ENCODE measurements around the gene DCXR. TPM values are rescaled to one million over a fixed set of nuclear protein-coding genes. Genes with fewer than 3 reads are reported as not detected.

DCXR gene
- total RNA-seq, 1 experiment from 2014 or later: 87.8 TPM

- BruUV-seq (replicated peaks): no TSS peak
- H3K27ac Mint-ChIP-seq (ENCODE audit: unreplicated experiment): no peak overlapping the region
- H3K27me3 Mint-ChIP-seq (ENCODE audit: unreplicated experiment): no peaks in the 10 kb centered on the region
- CTCF ChIA-PET: no interaction called here
- H3K4me1 Mint-ChIP-seq (ENCODE audit: low read depth, unreplicated experiment): peaks cover 6% of the 10 kb centered on the region
- TF ChIP-seq, protein P1, sequence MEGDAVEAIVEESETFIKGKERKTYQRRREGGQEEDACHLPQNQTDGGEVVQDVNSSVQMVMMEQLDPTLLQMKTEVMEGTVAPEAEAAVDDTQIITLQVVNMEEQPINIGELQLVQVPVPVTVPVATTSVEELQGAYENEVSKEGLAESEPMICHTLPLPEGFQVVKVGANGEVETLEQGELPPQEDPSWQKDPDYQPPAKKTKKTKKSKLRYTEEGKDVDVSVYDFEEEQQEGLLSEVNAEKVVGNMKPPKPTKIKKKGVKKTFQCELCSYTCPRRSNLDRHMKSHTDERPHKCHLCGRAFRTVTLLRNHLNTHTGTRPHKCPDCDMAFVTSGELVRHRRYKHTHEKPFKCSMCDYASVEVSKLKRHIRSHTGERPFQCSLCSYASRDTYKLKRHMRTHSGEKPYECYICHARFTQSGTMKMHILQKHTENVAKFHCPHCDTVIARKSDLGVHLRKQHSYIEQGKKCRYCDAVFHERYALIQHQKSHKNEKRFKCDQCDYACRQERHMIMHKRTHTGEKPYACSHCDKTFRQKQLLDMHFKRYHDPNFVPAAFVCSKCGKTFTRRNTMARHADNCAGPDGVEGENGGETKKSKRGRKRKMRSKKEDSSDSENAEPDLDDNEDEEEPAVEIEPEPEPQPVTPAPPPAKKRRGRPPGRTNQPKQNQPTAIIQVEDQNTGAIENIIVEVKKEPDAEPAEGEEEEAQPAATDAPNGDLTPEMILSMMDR (IDR thresholded peaks at IDR 0.05; ENCODE audit: unreplicated experiment): no peak
- H3K4me3 Mint-ChIP-seq (ENCODE audit: low read depth, unreplicated experiment): no peak overlapping the region
- DNase-seq: no peak
- peaks cover 20% of the 10 kb centered on the region for H3K36me3 Mint-ChIP-seq (ENCODE audit: insufficient read depth, unreplicated experiment)
- intact Hi-C loops (cut with micrococcal nuclease; ENCODE audit: unreplicated experiment): no loop called here
- no peaks in the 10 kb centered on the region for H3K9me3 Mint-ChIP-seq (ENCODE audit: low read depth, unreplicated experiment)
Measured at GRCh38 chr17:81996232-81996756, 41.2 kb downstream of the DCXR start.

DNA sequence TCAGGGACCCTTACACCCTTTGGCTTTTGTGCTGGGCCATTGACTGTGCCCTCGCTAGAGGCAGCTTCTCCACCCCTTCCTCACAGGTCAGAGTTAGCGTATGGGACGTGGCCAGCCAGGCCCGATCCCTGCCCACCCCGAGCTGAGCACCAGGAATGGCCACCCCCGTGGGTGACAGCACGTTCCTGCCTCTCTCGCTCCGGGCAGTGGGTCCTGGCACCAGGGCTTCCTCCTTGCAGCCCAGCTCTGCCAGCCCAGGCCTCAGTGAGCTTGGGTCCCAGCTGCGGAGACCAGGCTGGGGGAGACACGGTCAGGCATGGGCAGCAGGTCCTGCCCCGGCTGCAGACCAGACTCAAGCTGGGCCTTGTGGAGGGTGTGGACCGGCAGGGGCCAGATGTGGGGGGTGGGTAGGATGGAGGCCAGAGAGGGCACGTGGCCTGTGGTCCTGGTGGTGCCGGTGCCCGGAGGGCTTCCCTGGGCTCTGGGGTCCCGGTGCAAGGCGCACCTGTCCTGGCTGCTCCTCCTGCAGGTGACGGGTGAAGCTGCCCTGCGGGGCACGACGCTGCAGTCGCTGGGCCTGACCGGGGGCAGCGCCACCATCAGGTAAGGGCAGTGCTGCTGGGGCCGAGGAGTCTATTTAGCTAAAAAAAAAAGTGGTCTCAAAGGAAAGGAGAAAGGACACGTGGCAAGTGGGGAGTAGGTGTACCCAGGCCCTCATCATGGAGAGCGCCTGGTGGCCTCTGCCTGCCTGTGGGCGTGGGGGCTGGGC is 41.9 kb downstream of the DCXR start:
- intact Hi-C loops (cut with micrococcal nuclease; ENCODE audit: unreplicated experiment): no loop called here
- Mint-ChIP-seq H3K27ac (ENCODE audit: unreplicated experiment) (no peak overlapping the region), H3K4me3 (ENCODE audit: low read depth, unreplicated experiment) (no peak overlapping the region), H3K36me3 (ENCODE audit: insufficient read depth, unreplicated experiment) (peaks cover 20% of the 10 kb centered on the region), H3K9me3 (ENCODE audit: low read depth, unreplicated experiment) (no peaks in the 10 kb centered on the region), H3K4me1 (ENCODE audit: low read depth, unreplicated experiment) (peaks cover 12% of the 10 kb centered on the region), H3K27me3 (ENCODE audit: unreplicated experiment) (no peaks in the 10 kb centered on the region)
- TF ChIP-seq, protein P1 (IDR thresholded peaks at IDR 0.05; ENCODE audit: unreplicated experiment): no peak
- no TSS peak for BruUV-seq (replicated peaks)
- CTCF ChIA-PET: interaction anchor here (1.1 kb wide), 1 partner anchor 8 kb away, joined by 3 read pairs; no protein-coding TSS in a partner anchor
- DNase-seq: no peak

DNA sequence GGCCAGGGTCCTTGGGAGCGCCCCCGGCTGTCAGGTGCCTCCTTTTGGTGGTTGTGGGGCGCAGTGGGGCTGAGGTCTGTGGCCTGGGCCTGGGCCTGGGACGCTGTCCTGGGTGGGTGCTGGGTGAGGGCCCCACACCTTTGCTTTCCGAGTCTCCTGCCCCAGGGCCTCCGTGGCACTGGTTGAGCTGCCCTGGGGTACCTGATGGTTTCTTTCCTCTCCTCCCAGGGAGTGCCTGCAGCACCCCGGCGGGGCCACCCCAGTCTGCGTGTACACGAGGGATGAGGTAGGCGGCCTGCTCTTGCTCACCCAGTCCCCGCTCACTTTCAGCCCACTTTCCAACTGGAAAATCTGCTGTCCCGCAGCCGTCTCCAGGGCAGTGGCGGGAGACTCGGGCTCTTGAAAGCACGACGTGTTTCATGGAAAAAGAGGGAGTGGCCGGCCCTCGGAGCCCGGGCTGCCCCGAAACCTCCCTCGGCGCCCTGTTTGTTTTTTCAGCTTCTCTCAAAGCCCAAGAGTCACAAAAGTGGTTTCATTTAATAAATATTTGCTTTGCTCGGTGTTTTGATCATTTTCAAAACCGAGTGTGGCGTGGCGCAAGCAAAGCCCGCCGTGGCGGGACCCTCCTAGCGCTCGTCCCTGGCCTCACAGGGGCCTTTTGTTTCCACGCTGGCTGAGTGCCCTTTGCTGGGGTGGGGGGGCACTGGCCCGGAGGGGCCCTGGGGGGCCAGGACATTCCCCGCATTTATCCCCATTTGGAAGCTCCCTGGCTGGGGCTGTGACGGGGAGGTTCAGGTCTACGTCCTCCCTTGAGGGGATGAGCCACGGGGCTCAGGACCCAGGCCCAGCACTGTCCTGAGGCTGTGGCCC is 42.7 kb downstream of the DCXR start:
- CTCF ChIA-PET: interaction anchor here (1.1 kb wide), 1 partner anchor 9 kb away, joined by 3 read pairs; no protein-coding TSS in a partner anchor
- peaks cover 17% of the 10 kb centered on the region for H3K36me3 Mint-ChIP-seq (ENCODE audit: insufficient read depth, unreplicated experiment)

More for the DNA sequence above, 42.7 kb downstream of the DCXR start:
- DNase-seq: no peak
- TF ChIP-seq, protein P1 (IDR thresholded peaks at IDR 0.05; ENCODE audit: unreplicated experiment): no peak
- H3K9me3 Mint-ChIP-seq (ENCODE audit: low read depth, unreplicated experiment): no peaks in the 10 kb centered on the region
- no peak overlapping the region for H3K27ac Mint-ChIP-seq (ENCODE audit: unreplicated experiment)
- intact Hi-C loops (cut with micrococcal nuclease; ENCODE audit: unreplicated experiment): no loop called here
- no peak overlapping the region for H3K4me3 Mint-ChIP-seq (ENCODE audit: low read depth, unreplicated experiment)
- H3K4me1 Mint-ChIP-seq (ENCODE audit: low read depth, unreplicated experiment): peaks cover 15% of the 10 kb centered on the region
- no peaks in the 10 kb centered on the region for H3K27me3 Mint-ChIP-seq (ENCODE audit: unreplicated experiment)
- BruUV-seq (replicated peaks): no TSS peak
